OCI-LY7 (cell line): ENCODE data around the gene DNAH14. TPM values are rescaled to one million over a fixed set of nuclear protein-coding genes. Genes with fewer than 3 reads are reported as not detected.

ENCODE experiments used
- BruUV-seq: library from RNA; stranded (reverse); fragments of 400-500 nt; replicated peaks from 2 replicates; lab custom pipeline; 2021; lab: Mats Ljungman, UMichigan
- CTCF ChIA-PET: fragments of 300-600 bp; sonication (Branson Sonifier 250); formaldehyde crosslinking; loops from one replicate; lab custom pipeline; 2022; ENCODE audit warnings: antibody characterized with exemption; ENCODE audit not compliant: unreplicated experiment; lab: Charles Lee
- POLR2A ChIA-PET: fragments of 300-600 bp; sonication (Branson Sonifier 250); formaldehyde crosslinking; loops from one replicate; lab custom pipeline; 2022; ENCODE audit warnings: antibody characterized with exemption; lab: Charles Lee
- DNase-seq: peaks from one replicate; pipeline ENCODE4 v3.0.0-alpha.2; 2015; ENCODE audit warnings: low spot score
- H2AFZ ChIP-seq: fragments of 200-600 bp; sonication (generic), shearing (Covaris generic); 2 replicates; pipeline ENCODE4 v1.6.1; 2014; ENCODE audit warnings: mild to moderate bottlenecking, antibody characterized with exemption, low read length, moderate library complexity
- H3K27ac ChIP-seq: fragments of 200-600 bp; sonication (generic); 2 replicates; pipeline ENCODE4 v1.5.1; 2014; ENCODE audit warnings: mixed run types, low read depth, mild to moderate bottlenecking, moderate library complexity, low read length, inconsistent platforms; ENCODE audit not compliant: poor library complexity, severe bottlenecking
- H3K36me3 ChIP-seq: fragments of 200-600 bp; sonication (generic); 2 replicates; pipeline ENCODE4 v1.6.1; 2014; ENCODE audit warnings: mild to moderate bottlenecking, antibody characterized with exemption, low read length, moderate library complexity, mixed read lengths; ENCODE audit not compliant: insufficient read depth
- H3K4me1 ChIP-seq: fragments of 200-600 bp; sonication (generic); 2 replicates; pipeline ENCODE4 v1.5.1; 2014; ENCODE audit warnings: mild to moderate bottlenecking, low read length; ENCODE audit not compliant: insufficient read depth, poor library complexity, severe bottlenecking
- H3K4me2 ChIP-seq: fragments of 200-600 bp; sonication (generic); 2 replicates; pipeline ENCODE4 v1.6.1; 2014; ENCODE audit warnings: mild to moderate bottlenecking, low read length
- H3K4me3 ChIP-seq: fragments of 200-600 bp; sonication (generic); 2 replicates; pipeline ENCODE4 v1.5.1; 2014; ENCODE audit warnings: mild to moderate bottlenecking, low read depth, low read length; ENCODE audit not compliant: poor library complexity, severe bottlenecking
- H3K79me2 ChIP-seq: fragments of 200-600 bp; sonication (generic); 2 replicates; pipeline ENCODE4 v1.6.1; 2016; ENCODE audit warnings: low read depth, mild to moderate bottlenecking, low read length, moderate library complexity, mixed read lengths; ENCODE audit not compliant: insufficient read depth
- H3K9me2 ChIP-seq: fragments of 200-600 bp; sonication (generic); 2 replicates; pipeline ENCODE4 v1.6.1; 2016; ENCODE audit warnings: mild to moderate bottlenecking, low read length, mixed read lengths; ENCODE audit not compliant: insufficient read depth
- H3K9me3 ChIP-seq: fragments of 200-600 bp; sonication (generic); 2 replicates; pipeline ENCODE4 v1.6.1; 2014; ENCODE audit warnings: mild to moderate bottlenecking, mixed run types, low read length, mixed read lengths
- H4K20me1 ChIP-seq: fragments of 200-600 bp; sonication (generic); 2 replicates; pipeline ENCODE4 v1.6.1; 2014; ENCODE audit warnings: mild to moderate bottlenecking, antibody characterized with exemption, low read length, moderate library complexity, mixed read lengths; ENCODE audit not compliant: insufficient read depth
- CTCF ChIP-seq: fragments of 200-600 bp; sonication (generic); conservative IDR thresholded peaks from 2 replicates; pipeline ENCODE4 v1.5.1; 2014; ENCODE audit warnings: mild to moderate bottlenecking, antibody characterized with exemption, low read length, moderate library complexity, mixed read lengths
- EZH2phosphoT487 ChIP-seq: fragments of 200-600 bp; sonication (generic); IDR thresholded peaks from 2 replicates; pipeline ENCODE4 v1.6.1; 2018; ENCODE audit warnings: low read depth, borderline replicate concordance, mild to moderate bottlenecking, mixed run types, antibody characterized with exemption, low read length, moderate library complexity, mixed read lengths
- intact Hi-C: fragments of 100-400 bp; cut with micrococcal nuclease; formaldehyde crosslinking; loops from one replicate; pipeline ENCODE4 v1.10.0; 2022; ENCODE audit not compliant: unreplicated experiment
- total RNA-seq, 2 experiments: library from RNA; depleted of rRNA in 1 of 2; stranded (reverse); fragments of >200 nt in 1 of 2; shearing (Covaris generic) in 1 of 2; gene quantifications; 2 replicates each; pipeline ENCODE4 v1.2.3, GENCODE V29; 2014 to 2022

The DNAH14 gene
- total RNA-seq, 2 experiments from 2014 or later: not detected

DNA sequence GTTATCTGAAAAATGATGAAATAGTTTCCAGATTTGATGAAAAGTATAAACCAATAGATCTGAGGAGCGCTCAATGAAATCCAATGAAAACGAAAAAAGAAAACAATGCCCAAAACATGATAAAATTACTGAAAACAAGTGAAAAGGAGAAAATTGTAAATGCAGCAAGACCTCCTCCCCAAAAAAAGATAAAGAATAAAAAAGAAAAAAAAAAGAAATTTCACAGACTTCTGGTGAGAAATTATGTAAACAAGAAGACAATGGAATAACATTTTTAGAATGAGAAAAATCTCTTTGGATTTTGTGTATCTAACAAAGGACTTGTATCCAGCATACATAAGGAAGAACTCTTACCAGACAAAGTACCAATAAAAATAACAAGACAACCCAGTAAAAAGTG is 134.2 kb downstream of the DNAH14 start:
- Histone ChIP-seq H3K79me2 (no peaks in the 10 kb centered on the region), H2AFZ (no peak overlapping the region), H3K4me1 (no peaks in the 10 kb centered on the region), H3K36me3 (no peaks in the 10 kb centered on the region), H3K9me3 (no peaks in the 10 kb centered on the region), H3K27ac (no peak overlapping the region), H3K4me3 (no peak overlapping the region), H3K9me2 (no peaks in the 10 kb centered on the region), H3K4me2 (no peak overlapping the region), H4K20me1 (no peaks in the 10 kb centered on the region)
- DNase-seq: no peak
- BruUV-seq: no TSS peak
- TF ChIP-seq CTCF (no peak), EZH2phosphoT487 (no peak)
- ChIA-PET CTCF (no interaction called here), POLR2A (no interaction called here)
- intact Hi-C loops: no loop called here

DNA sequence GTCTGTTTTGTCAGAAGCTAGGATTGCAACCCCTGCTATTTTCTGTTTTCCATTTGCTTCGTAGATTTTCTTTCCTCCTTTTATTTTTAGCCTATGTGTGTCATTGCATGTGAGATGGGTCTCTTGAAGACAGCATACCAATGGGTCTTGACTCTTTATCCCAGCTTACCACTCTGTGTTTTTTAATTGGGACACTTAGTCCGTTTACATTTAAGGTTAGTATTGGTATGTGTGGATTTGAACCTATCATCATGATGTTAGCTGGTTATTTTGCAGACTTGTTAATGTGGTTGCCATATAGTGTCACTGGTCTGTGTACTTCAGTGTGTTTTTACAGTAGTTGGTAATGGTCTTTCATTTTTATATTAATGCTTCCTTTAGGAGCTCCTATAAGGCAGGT is 141.5 kb downstream of the DNAH14 start:
- Histone ChIP-seq H3K4me2 (no peak overlapping the region), H3K79me2 (no peaks in the 10 kb centered on the region), H2AFZ (no peak overlapping the region), H3K9me2 (no peaks in the 10 kb centered on the region), H3K9me3 (no peaks in the 10 kb centered on the region), H3K4me1 (no peaks in the 10 kb centered on the region), H3K36me3 (no peaks in the 10 kb centered on the region), H3K4me3 (no peak overlapping the region), H4K20me1 (no peaks in the 10 kb centered on the region), H3K27ac (no peak overlapping the region)
- TF ChIP-seq EZH2phosphoT487 (no peak), CTCF (no peak)
- intact Hi-C loops: no loop called here
- ChIA-PET POLR2A (no interaction called here), CTCF (no interaction called here)
- DNase-seq: no peak
- no TSS peak for BruUV-seq

DNA sequence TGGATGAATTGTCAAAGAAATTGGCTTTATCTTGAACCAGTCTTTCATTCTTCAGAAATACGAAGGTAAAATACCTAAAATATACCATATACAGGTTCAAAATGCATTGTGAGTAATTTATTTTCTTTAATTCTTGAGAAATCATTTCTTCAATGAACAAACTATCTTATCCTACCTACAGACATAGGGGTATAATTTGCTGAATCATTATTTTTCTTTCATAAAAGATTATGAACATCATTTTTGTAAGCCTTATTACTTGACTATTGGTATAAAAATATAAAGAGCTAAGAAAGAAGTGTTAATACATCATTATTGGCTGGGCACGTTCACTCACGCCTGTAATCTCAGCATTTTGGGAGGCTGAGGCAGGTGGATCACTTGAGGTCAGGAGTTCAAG is 167.7 kb downstream of the DNAH14 start:
- TF ChIP-seq CTCF (no peak), EZH2phosphoT487 (no peak)
- H3K9me3 ChIP-seq: no peaks in the 10 kb centered on the region
- no peak for DNase-seq
- no peaks in the 10 kb centered on the region for H3K4me1 ChIP-seq
- CTCF ChIA-PET: no interaction called here
- no peak overlapping the region for H3K4me2 ChIP-seq
- H3K9me2 ChIP-seq: no peaks in the 10 kb centered on the region
- no peaks in the 10 kb centered on the region for H3K36me3 ChIP-seq
- H3K4me3 ChIP-seq: no peak overlapping the region
- POLR2A ChIA-PET: no interaction called here
- no peak overlapping the region for H2AFZ ChIP-seq
- BruUV-seq: no TSS peak
- no peaks in the 10 kb centered on the region for H3K79me2 ChIP-seq
- intact Hi-C loops: no loop called here
- no peak overlapping the region for H3K27ac ChIP-seq
- no peaks in the 10 kb centered on the region for H4K20me1 ChIP-seq
